ENCODE measurements around the gene EMP2.

DNA sequence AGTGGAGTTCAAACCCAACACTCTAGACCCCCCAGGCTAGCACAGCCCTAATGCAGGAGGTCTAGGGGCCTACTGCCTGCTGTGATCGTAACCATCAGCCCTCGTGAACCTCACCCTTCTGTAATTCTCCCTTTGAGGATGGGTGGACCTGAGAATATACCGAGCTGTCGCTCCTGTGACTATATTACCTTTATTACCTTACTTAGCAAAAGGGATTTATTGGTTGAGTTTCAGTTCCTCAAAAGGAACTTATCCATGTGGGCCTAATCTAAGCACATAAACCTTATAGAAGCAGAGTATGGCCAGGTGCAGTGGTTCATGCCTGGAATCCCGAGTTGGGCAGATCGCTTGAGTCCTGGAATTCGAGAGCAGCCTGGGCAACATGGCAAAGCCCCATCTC is 19.2 kb upstream of the EMP2 start:
- TF ChIP-seq, protein P1, sequence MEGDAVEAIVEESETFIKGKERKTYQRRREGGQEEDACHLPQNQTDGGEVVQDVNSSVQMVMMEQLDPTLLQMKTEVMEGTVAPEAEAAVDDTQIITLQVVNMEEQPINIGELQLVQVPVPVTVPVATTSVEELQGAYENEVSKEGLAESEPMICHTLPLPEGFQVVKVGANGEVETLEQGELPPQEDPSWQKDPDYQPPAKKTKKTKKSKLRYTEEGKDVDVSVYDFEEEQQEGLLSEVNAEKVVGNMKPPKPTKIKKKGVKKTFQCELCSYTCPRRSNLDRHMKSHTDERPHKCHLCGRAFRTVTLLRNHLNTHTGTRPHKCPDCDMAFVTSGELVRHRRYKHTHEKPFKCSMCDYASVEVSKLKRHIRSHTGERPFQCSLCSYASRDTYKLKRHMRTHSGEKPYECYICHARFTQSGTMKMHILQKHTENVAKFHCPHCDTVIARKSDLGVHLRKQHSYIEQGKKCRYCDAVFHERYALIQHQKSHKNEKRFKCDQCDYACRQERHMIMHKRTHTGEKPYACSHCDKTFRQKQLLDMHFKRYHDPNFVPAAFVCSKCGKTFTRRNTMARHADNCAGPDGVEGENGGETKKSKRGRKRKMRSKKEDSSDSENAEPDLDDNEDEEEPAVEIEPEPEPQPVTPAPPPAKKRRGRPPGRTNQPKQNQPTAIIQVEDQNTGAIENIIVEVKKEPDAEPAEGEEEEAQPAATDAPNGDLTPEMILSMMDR (IDR thresholded peaks at IDR 0.05): no peak
- no peak for TF ChIP-seq POLR2A (IDR thresholded peaks at IDR 0.05)

All from esophagus squamous epithelium (tissue), 4 donors.